B cell (primary cell): ENCODE data around the gene PPCDC. TPM values are rescaled to one million over a fixed set of nuclear protein-coding genes. Genes with fewer than 3 reads are reported as not detected.

Experiments used
- ATAC-seq: fragments of 200-7000 bp; cut with Tn5 transposase; one replicate; pipeline ENCODE4 v1.10.0; 2021; ENCODE audit warnings: low read depth, mild to moderate bottlenecking, moderate number of reproducible peaks, moderate library complexity
- CTCF ChIA-PET: fragments of 350-600 bp; sonication (Branson Sonifier 250); formaldehyde crosslinking; loops from one replicate; lab custom pipeline; 2021; ENCODE audit warnings: antibody characterized with exemption, inconsistent platforms; lab: Charles Lee
- POLR2A ChIA-PET: fragments of 350-600 bp; sonication (Branson Sonifier 250); formaldehyde crosslinking; loops from one replicate; lab custom pipeline; 2021; ENCODE audit warnings: antibody characterized with exemption; lab: Charles Lee
- DNase-seq: peaks from one replicate; pipeline ENCODE4 v3.0.0; 2013
- H2AFZ ChIP-seq: 2 replicates; pipeline ENCODE4 v1.6.1; 2012; ENCODE audit warnings: mild to moderate bottlenecking, low read depth, low read length; ENCODE audit not compliant: insufficient read depth, poor library complexity, severe bottlenecking
- H3K27ac ChIP-seq, 2 donors: 1 replicate in 1 of 2; 2 replicates in 1 of 2; pipeline ENCODE4 v1.5.1; 2012 to 2013; ENCODE audit warnings: low read length in 2 of 2, mild to moderate bottlenecking in 2 of 2, moderate library complexity in 1 of 2
- H3K27me3 ChIP-seq, 4 experiments: fragments of 200-600 bp in 1 of 4; sonication (generic) in 1 of 4; replicated peaks in 1 of 4; 1 replicate in 2 of 4; 2 replicates in 2 of 4; pipeline versions ENCODE4 v1.6.1 to v1.7.0; 2013 to 2016; ENCODE audit warnings: low read length in 3 of 4, mild to moderate bottlenecking in 2 of 4, mixed read lengths in 1 of 4, moderate library complexity in 1 of 4; ENCODE audit not compliant: insufficient read depth in 4 of 4, control insufficient read depth in 3 of 4; ENCODE audit errors: control extremely low read depth in 1 of 4
- H3K36me3 ChIP-seq, 2 experiments: replicated peaks in 1 of 2; 1 replicate in 1 of 2; 2 replicates in 1 of 2; pipeline versions ENCODE4 v1.6.1 to v1.7.1; 2013; ENCODE audit warnings: low read length in 1 of 2; ENCODE audit not compliant: insufficient read depth in 2 of 2, control insufficient read depth in 1 of 2; ENCODE audit errors: control extremely low read depth in 1 of 2, extremely low read depth in 1 of 2
- H3K4me1 ChIP-seq, 2 donors: fragments of 200-600 bp in 1 of 2; sonication (generic) in 1 of 2; 1 replicate in 1 of 2; 2 replicates in 1 of 2; pipeline versions ENCODE4 v1.5.1 to v1.6.1; 2013 to 2017; ENCODE audit warnings: low read length in 2 of 2; ENCODE audit not compliant: control insufficient read depth in 2 of 2, insufficient read depth in 2 of 2
- H3K4me2 ChIP-seq: replicated peaks from 2 replicates; pipeline ENCODE3; 2012; ENCODE audit warnings: mild to moderate bottlenecking, low read depth, low read length; ENCODE audit not compliant: poor library complexity, severe bottlenecking
- H3K4me3 ChIP-seq, 5 experiments: fragments of 200-600 bp in 1 of 5; sonication (generic) in 1 of 5; 1 replicate in 3 of 5; 2 replicates in 2 of 5; pipeline versions ENCODE4 v1.5.1 to v1.7.0; 2011 to 2016; ENCODE audit warnings: low read length in 4 of 5, mild to moderate bottlenecking in 4 of 5, low read depth in 2 of 5, control low read depth in 1 of 5, moderate library complexity in 1 of 5; ENCODE audit not compliant: insufficient read depth in 1 of 5; ENCODE audit errors: control extremely low read depth in 1 of 5, extremely low read depth in 1 of 5
- H3K79me2 ChIP-seq: fragments of 200-600 bp; sonication (generic); one replicate; pipeline ENCODE4 v1.6.0; 2016; ENCODE audit warnings: low read length; ENCODE audit not compliant: control insufficient read depth, insufficient read depth
- H3K9ac ChIP-seq: fragments of 200-600 bp; sonication (generic); 2 replicates; pipeline ENCODE4 v1.6.1; 2017; ENCODE audit warnings: mild to moderate bottlenecking, low read length, moderate library complexity
- H3K9me3 ChIP-seq, 3 donors: one replicate each; pipeline versions ENCODE4 v1.6.1 to v1.7.1; 2013; ENCODE audit warnings: low read length in 2 of 3; ENCODE audit not compliant: control insufficient read depth in 2 of 3, insufficient read depth in 1 of 3; ENCODE audit errors: control extremely low read depth in 1 of 3
- H4K20me1 ChIP-seq: 2 replicates; pipeline ENCODE4 v1.6.0; 2012; ENCODE audit warnings: mild to moderate bottlenecking, low read length; ENCODE audit not compliant: insufficient read depth, control insufficient read depth, poor library complexity, severe bottlenecking
- H3K27ac Mint-ChIP-seq: one replicate; pipeline ENCODE4 v1.8.0; 2021; ENCODE audit warnings: mixed read lengths
- H3K27me3 Mint-ChIP-seq: one replicate; pipeline ENCODE4 v1.8.0; 2021; ENCODE audit warnings: mixed read lengths
- H3K4me1 Mint-ChIP-seq: one replicate; pipeline ENCODE4 v1.8.0; 2021; ENCODE audit warnings: mixed read lengths
- H3K4me3 Mint-ChIP-seq: one replicate; pipeline ENCODE4 v1.8.0; 2021; ENCODE audit warnings: mixed read lengths
- H3K9me3 Mint-ChIP-seq: one replicate; pipeline ENCODE4 v1.8.0; 2022; ENCODE audit warnings: mixed read lengths; ENCODE audit not compliant: insufficient read depth
- EZH2 ChIP-seq: IDR thresholded peaks from 2 replicates; pipeline ENCODE4 v1.6.1; 2012; ENCODE audit warnings: borderline replicate concordance, low read depth, mild to moderate bottlenecking, moderate library complexity, low read length; ENCODE audit not compliant: insufficient read depth, poor library complexity, severe bottlenecking
- WGBS: methylation state at CpG from one replicate; pipeline ENCODE4 v1.1.5; 2013; ENCODE audit warnings: missing lambda C conversion rate; ENCODE audit not compliant: insufficient coverage; 5-methylcytosine and 5-hydroxymethylcytosine counted together
- intact Hi-C: fragments of 100-400 bp; cut with micrococcal nuclease; formaldehyde crosslinking; loops from one replicate; pipeline ENCODE4 v1.10.0; 2022
- polyA plus RNA-seq: library from polyadenylated mRNA; depleted of rRNA; stranded (reverse); fragments of >200 nt; gene quantifications from 2 replicates; pipeline ENCODE4 v1.2.3, GENCODE V29; 2012
- total RNA-seq, 2 donors: library from RNA; stranded (reverse); fragments of 120-200 nt in 1 of 2; gene quantifications; 1 replicate in 1 of 2; 2 replicates in 1 of 2; pipeline versions ENCODE4 v1.2.3 to v1.2.4, GENCODE V29; 2013 to 2022
- TF ChIP-seq, protein P1 (sequence below): fragments of 200-600 bp; IDR thresholded peaks from one replicate; pipeline ENCODE4 v1.8.0; 2022; ENCODE audit warnings: antibody characterized with exemption, mild to moderate bottlenecking

Gene PPCDC
- total and polyA plus RNA-seq, 2 donors (not counting 1 experiment from before 2014, with no cell fraction given) = 15.1 to 19.7 TPM

DNA sequence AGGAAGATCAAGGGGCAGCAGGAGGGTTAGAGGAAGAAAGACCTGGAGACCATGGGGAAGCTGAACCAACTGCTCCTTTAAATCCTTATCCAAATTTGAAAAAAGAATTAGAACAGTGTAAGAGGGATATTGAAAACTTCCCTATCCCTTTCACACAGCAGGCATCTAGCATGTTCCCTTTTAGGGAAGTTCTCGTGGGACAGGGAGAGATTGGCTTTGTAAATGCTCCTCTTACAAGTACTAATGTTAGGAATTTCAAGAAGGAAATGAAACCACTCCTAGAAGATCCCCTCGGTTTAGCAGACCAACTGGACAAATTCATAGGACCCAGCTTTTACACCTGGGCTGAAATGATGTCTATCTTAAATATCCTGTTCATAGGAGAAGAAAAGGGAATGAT is 41.5 kb downstream of the PPCDC start:
- Histone ChIP-seq H3K9me3 (peaks cover 0 to 12% (median 7%) of the 10 kb centered on the region in 3 donors), H3K4me1 (peaks cover 12 to 16% of the 10 kb centered on the region in 2 donors), H4K20me1 (no peaks in the 10 kb centered on the region), H3K27me3 (no peaks in the 10 kb centered on the region), H3K4me2 (no peak overlapping the region), H3K9ac (no peak overlapping the region), H3K36me3 (no peaks in the 10 kb centered on the region), H3K27ac (no peak overlapping the region), H3K79me2 (no peaks in the 10 kb centered on the region), H2AFZ (no peak overlapping the region), H3K4me3 (no peak overlapping the region)
- H3K4me3 Mint-ChIP-seq = no peak overlapping the region
- H3K27ac Mint-ChIP-seq = no peak overlapping the region
- TF ChIP-seq, protein P1, sequence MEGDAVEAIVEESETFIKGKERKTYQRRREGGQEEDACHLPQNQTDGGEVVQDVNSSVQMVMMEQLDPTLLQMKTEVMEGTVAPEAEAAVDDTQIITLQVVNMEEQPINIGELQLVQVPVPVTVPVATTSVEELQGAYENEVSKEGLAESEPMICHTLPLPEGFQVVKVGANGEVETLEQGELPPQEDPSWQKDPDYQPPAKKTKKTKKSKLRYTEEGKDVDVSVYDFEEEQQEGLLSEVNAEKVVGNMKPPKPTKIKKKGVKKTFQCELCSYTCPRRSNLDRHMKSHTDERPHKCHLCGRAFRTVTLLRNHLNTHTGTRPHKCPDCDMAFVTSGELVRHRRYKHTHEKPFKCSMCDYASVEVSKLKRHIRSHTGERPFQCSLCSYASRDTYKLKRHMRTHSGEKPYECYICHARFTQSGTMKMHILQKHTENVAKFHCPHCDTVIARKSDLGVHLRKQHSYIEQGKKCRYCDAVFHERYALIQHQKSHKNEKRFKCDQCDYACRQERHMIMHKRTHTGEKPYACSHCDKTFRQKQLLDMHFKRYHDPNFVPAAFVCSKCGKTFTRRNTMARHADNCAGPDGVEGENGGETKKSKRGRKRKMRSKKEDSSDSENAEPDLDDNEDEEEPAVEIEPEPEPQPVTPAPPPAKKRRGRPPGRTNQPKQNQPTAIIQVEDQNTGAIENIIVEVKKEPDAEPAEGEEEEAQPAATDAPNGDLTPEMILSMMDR = no peak
- no peak for TF ChIP-seq EZH2
- WGBS = no CpG with 5 or more reads among the region's 2 CpGs
- intact Hi-C loops = no loop called here
- POLR2A ChIA-PET = no interaction called here
- DNase-seq = no peak
- peaks cover 2% of the 10 kb centered on the region for H3K9me3 Mint-ChIP-seq
- no peaks in the 10 kb centered on the region for H3K27me3 Mint-ChIP-seq
- CTCF ChIA-PET = interaction anchor here (0.9 kb wide), 1 partner anchor 137 kb away, joined by 3 read pairs; the partner anchor contains the start of gene C15orf39
- ATAC-seq = no peak
- peaks cover 26% of the 10 kb centered on the region for H3K4me1 Mint-ChIP-seq

DNA sequence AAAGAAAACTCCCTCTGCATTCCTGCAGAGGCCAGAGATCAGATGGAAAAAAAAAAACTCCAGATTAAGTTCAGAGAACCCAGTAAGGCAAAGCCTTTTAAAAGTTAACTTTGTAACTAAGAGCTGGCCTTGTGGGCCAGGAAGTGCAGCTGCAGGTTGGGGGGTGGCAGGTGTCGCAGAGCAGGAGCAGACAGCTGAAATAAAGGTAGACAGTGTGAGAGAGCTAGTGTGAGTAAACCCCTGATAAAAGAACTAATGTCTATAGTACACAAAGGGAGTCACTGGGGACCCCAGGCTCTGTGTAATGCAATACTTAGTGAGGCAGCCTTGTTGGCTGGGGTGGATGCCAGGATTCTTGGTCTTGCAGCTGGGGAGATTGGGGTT is 42.1 kb downstream of the PPCDC start:
- H3K27me3 Mint-ChIP-seq = no peaks in the 10 kb centered on the region
- H3K27ac Mint-ChIP-seq = peak overlapping the region; percentile 10
- Histone ChIP-seq H3K36me3 (no peaks in the 10 kb centered on the region), H3K27me3 (no peaks in the 10 kb centered on the region), H3K9ac (no peak overlapping the region), H3K27ac (no peak overlapping the region), H2AFZ (no peak overlapping the region), H3K4me2 (no peak overlapping the region), H4K20me1 (no peaks in the 10 kb centered on the region), H3K4me3 (no peak overlapping the region), H3K9me3 (peaks cover 0 to 12% (median 7%) of the 10 kb centered on the region in 3 donors), H3K4me1 (peaks cover 18 to 23% of the 10 kb centered on the region in 2 donors), H3K79me2 (no peaks in the 10 kb centered on the region)
- ChIA-PET CTCF (interaction anchor here (0.9 to 2.0 kb wide), 2 partner anchors 23 to 136 kb away, joined by 3 to 11 read pairs; partner anchors contain the start of gene C15orf39), POLR2A (interaction anchor here (0.7 kb wide), 1 partner anchor 34 kb away, joined by 3 read pairs; no protein-coding TSS in a partner anchor)
- peaks cover 32% of the 10 kb centered on the region for H3K4me1 Mint-ChIP-seq
- no peak for DNase-seq
- 40% methylated on average over 1 of the region's 1 CpG for WGBS
- intact Hi-C loops = no loop called here
- peaks cover 2% of the 10 kb centered on the region for H3K9me3 Mint-ChIP-seq
- TF ChIP-seq EZH2 = no peak
- TF ChIP-seq, protein P1 = no peak
- no peak for ATAC-seq
- no peak overlapping the region for H3K4me3 Mint-ChIP-seq
